Thoracic aorta (tissue), 2 donors: ENCODE data around the gene CACTIN. TPM values are rescaled to one million over a fixed set of nuclear protein-coding genes. Genes with fewer than 3 reads are reported as not detected.

Experiments used
- ATAC-seq: fragments of 150-250 bp; one replicate; pipeline ENCODE4 v1.8.0; 2017; ENCODE audit warnings: low read depth; ENCODE audit not compliant: insufficient number of reproducible peaks, low FRiP score
- DNase-seq: peaks from one replicate; pipeline ENCODE4 v3.0.0-alpha.2; 2020; ENCODE audit warnings: low spot score
- H3K27ac ChIP-seq, 2 donors: fragments of 200-600 bp; sonication (generic); 1 replicate in 1 of 2; 2 replicates in 1 of 2; pipeline ENCODE4 v1.5.1; 2016; ENCODE audit warnings: mild to moderate bottlenecking in 2 of 2, moderate library complexity in 2 of 2
- H3K27me3 ChIP-seq: fragments of 200-600 bp; sonication (generic); replicated peaks from 2 replicates; pipeline ENCODE4 v1.6.0; 2016; ENCODE audit warnings: mild to moderate bottlenecking; ENCODE audit not compliant: insufficient read depth
- H3K36me3 ChIP-seq: fragments of 200-600 bp; sonication (generic); one replicate; pipeline ENCODE4 v1.5.1; 2016
- H3K4me1 ChIP-seq, 2 donors: fragments of 200-600 bp; sonication (generic); 1 replicate in 1 of 2; 2 replicates in 1 of 2; pipeline versions ENCODE4 v1.5.1 to v1.6.0; 2016; ENCODE audit warnings: low read depth in 2 of 2, mild to moderate bottlenecking in 1 of 2; ENCODE audit not compliant: control insufficient read depth in 1 of 2
- H3K4me3 ChIP-seq: fragments of 200-600 bp; sonication (generic); 2 replicates; pipeline ENCODE4 v1.5.1; 2016; ENCODE audit warnings: mild to moderate bottlenecking
- H3K9me3 ChIP-seq: fragments of 200-600 bp; sonication (generic); 2 replicates; pipeline ENCODE4 v1.5.1; 2016
- CTCF ChIP-seq: fragments of 200-600 bp; sonication (generic); IDR thresholded peaks from one replicate; pipeline ENCODE4 v1.5.1; 2019; ENCODE audit warnings: antibody characterized with exemption
- total RNA-seq, 2 donors: library from RNA; depleted of rRNA; stranded (reverse); fragments of >200 nt; gene quantifications; one replicate each; pipeline versions ENCODE4 v1.1.0 to v1.2.3, GENCODE V29; 2016

The CACTIN gene
- total RNA-seq, 2 donors from 2014 or later: 33.4 to 38.0 TPM

- ATAC-seq (no peak), DNase-seq (peak; percentile 27)
- peak overlapping the region in 1 of 2 donors; percentile 25 for H3K27ac ChIP-seq
- no peaks in the 10 kb centered on the region for H3K9me3 ChIP-seq
- H3K27me3 ChIP-seq: no peaks in the 10 kb centered on the region
- H3K4me3 ChIP-seq: no peak overlapping the region
- peak; percentile 99 for TF ChIP-seq CTCF
- H3K4me1 ChIP-seq: peaks cover 19 to 46% of the 10 kb centered on the region in 2 donors
- peaks cover 44% of the 10 kb centered on the region for H3K36me3 ChIP-seq
These were observed 39.3 kb upstream of the CACTIN start for GRCh38 chr19:3665681-3666544.

- H3K4me1 ChIP-seq: peaks cover 14 to 40% of the 10 kb centered on the region in 2 donors
- no peak overlapping the region for H3K27ac ChIP-seq
- no peak overlapping the region for H3K4me3 ChIP-seq
- ATAC-seq (no peak), DNase-seq (no peak)
- H3K36me3 ChIP-seq: peaks cover 52% of the 10 kb centered on the region
- TF ChIP-seq CTCF: no peak
- H3K27me3 ChIP-seq: no peaks in the 10 kb centered on the region
- no peaks in the 10 kb centered on the region for H3K9me3 ChIP-seq
These were observed 38.5 kb upstream of the CACTIN start for GRCh38 chr19:3664879-3665642.

- Histone ChIP-seq H3K4me1 (peaks cover 3 to 29% of the 10 kb centered on the region in 2 donors), H3K4me3 (no peak overlapping the region), H3K27me3 (no peaks in the 10 kb centered on the region), H3K9me3 (no peaks in the 10 kb centered on the region), H3K36me3 (peaks cover 63% of the 10 kb centered on the region), H3K27ac (no peak overlapping the region)
- DNase-seq (no peak), ATAC-seq (no peak)
- no peak for TF ChIP-seq CTCF
These were observed 37.2 kb upstream of the CACTIN start for GRCh38 chr19:3663838-3664237.

- Histone ChIP-seq H3K4me1 (peaks cover 3 to 24% of the 10 kb centered on the region in 2 donors), H3K4me3 (no peak overlapping the region), H3K27me3 (no peaks in the 10 kb centered on the region), H3K36me3 (peaks cover 73% of the 10 kb centered on the region), H3K27ac (no peak overlapping the region), H3K9me3 (no peaks in the 10 kb centered on the region)
- no peak for DNase-seq
- no peak for ATAC-seq
- no peak for TF ChIP-seq CTCF
These were observed 35.0 kb upstream of the CACTIN start for GRCh38 chr19:3661284-3662238.
